Stimulated activated naive CD8-positive, alpha-beta T cell treated with anti-CD3 and anti-CD28 coated beads, Interleukin-15, amount 100 ng/mL, for 72 hours (primary cell): ENCODE measurements around the gene TBX6.
"Not testable (repeated sequence)": the region's sequence is repeated elsewhere in the genome, so short reads cannot be mapped to it uniquely, and the experiment has no call there.

Experiments
- ATAC-seq: fragments of 150-1000 bp; cut with Tn5 transposase; 2 replicates; pipeline ENCODE4 v1.10.0; 2021; ENCODE audit warnings: mild to moderate bottlenecking, moderate library complexity
- DNase-seq, 2 donors: peaks; one replicate each; pipeline ENCODE4 v3.0.0; 2021 to 2022
- H3K27ac Mint-ChIP-seq, 2 donors: one replicate each; pipeline ENCODE4 v1.8.0; 2022; ENCODE audit warnings: mild to moderate bottlenecking in 2 of 2, mixed read lengths in 2 of 2, moderate library complexity in 2 of 2
- H3K27me3 Mint-ChIP-seq: one replicate; pipeline ENCODE4 v1.8.0; 2022; ENCODE audit warnings: mixed read lengths
- H3K4me1 Mint-ChIP-seq: one replicate; pipeline ENCODE4 v1.8.0; 2022; ENCODE audit warnings: mild to moderate bottlenecking, mixed read lengths
- H3K4me3 Mint-ChIP-seq, 2 donors: one replicate each; pipeline ENCODE4 v1.8.0; 2022; ENCODE audit warnings: mild to moderate bottlenecking in 2 of 2, mixed read lengths in 2 of 2, moderate library complexity in 1 of 2
- H3K9me3 Mint-ChIP-seq, 2 donors: one replicate each; pipeline ENCODE4 v1.8.0; 2022; ENCODE audit warnings: mixed read lengths in 2 of 2

Gene TBX6, protein sequence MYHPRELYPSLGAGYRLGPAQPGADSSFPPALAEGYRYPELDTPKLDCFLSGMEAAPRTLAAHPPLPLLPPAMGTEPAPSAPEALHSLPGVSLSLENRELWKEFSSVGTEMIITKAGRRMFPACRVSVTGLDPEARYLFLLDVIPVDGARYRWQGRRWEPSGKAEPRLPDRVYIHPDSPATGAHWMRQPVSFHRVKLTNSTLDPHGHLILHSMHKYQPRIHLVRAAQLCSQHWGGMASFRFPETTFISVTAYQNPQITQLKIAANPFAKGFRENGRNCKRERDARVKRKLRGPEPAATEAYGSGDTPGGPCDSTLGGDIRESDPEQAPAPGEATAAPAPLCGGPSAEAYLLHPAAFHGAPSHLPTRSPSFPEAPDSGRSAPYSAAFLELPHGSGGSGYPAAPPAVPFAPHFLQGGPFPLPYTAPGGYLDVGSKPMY

DNA sequence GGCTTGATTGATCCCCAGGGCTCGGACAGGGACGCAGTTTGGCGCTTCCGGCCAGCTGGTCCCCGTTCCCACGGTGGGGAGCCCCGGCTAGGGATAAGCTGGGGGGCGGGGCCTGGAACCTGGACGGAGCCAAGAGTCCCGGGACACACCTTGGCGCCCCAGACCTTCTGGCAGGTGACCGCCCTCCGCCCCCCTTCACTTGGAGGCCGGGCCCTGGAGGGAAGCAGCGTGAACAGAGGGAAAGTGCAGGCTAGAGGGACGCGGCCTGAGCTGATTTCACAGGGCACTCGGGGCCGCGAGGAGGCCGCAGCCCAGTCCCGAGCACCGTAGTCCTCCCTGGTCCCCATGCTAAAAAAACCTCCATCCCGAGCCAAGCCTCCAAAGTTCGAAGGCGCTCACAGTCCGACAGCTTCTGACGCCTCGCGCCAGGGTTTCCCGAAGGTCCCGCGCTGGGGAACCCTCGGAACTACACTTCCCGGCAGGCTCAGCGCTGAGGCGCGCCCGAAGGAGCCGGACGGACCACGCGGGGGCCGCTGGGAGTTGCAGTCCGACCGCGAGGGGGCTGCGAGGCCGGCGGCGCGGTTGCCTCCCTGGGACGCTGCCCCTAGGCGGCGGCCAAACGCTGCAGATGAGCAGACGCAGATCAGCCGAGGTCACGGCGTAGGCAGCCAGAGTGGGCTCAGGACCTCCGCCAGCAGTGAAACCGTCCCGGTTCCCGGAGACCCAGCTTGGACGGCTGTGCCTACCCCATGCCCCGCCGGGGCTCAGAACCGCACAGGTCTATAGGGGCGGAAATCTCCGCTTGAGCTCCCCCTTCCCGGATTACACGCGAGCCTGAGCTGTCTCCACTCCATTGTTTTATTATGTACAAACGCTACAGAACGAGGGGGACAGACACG is at the start of gene TBX6:
Gene TBX6 (minus strand): TSS at position 451 of the 899 bp plus-strand sequence. CDS start 731 bp downstream, outside the sequence.
- Mint-ChIP-seq H3K27ac (peak within 1 kb of the TSS; percentile 92 to 95), H3K27me3 (no peaks in the 10 kb centered on the region), H3K9me3 (peaks cover 3% of the 10 kb centered on the region in 2 donors), H3K4me1 (peaks cover 70% of the 10 kb centered on the region), H3K4me3 (peak within 1 kb of the TSS; percentile 90 to 94)
- DNase-seq (peak; percentile 96), ATAC-seq (peak; percentile 85)

DNA sequence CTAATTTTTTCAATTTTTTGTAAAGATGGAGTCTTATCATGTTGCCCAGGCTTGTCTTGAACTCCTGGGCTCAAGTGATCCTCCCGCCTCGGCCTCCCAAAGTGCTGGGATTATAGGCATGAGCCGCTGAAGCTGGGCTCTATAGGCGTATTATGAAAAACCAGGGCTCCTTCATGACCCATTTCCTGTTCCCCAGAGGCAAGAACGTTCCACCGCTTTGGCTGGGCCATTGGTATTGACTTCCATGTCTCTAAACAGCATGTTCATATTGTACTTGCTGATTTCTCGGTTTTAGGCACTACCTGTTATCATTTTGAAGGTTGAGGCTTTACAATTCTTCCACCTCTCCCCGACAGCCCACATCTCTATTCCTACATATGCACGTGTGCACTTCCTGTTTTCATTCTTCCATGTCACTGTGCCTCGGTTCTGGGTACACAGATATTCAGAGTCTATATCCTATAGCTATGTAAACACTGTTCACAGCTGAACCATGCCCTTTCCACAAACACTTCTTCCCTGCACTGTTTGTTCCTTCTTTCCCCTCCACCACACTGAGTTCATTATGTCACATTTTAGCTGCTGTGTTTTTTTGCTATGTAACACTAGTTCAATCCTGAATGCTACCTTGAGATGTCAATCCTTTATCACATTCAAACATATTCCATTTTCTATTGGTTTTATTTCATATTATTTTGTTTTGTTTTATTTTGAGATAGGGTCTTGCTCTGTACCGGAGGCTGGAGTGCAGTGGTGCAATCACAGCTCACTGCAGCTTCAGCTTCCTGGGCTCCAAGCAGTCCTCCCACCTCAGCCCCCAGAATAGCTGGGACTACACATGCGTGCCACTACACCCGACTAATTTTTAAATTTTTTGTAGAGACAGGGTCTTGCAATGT is 48.1 kb upstream of the TBX6 start:
- ATAC-seq (no peak), DNase-seq (no peak)
- no peaks in the 10 kb centered on the region for H3K9me3 Mint-ChIP-seq
- peaks cover 35% of the 10 kb centered on the region for H3K4me1 Mint-ChIP-seq
- peak overlapping the region; percentile 64 to 81 for H3K27ac Mint-ChIP-seq
- H3K27me3 Mint-ChIP-seq, result no peaks in the 10 kb centered on the region
- peak overlapping the region; percentile 14 to 21 for H3K4me3 Mint-ChIP-seq

DNA sequence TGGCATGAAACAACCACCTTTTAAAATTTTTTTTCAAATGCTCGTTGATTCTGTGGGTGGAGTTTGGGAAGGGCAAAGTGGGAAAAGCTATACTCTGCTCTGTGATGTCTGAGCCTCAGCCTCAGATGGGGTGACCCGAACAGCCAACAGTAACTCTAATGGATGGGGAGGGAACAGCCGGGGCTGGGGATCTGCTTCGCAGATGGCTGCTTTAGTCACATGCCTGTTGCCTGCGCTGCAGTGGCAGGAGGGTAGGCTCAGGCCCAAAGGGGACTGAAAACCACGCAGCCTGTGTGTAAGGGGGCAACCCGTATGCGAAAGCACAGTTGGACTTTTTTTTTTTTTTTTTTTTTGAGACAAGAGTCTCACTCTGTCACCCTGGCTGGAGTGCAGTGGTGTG is 46.2 kb upstream of the TBX6 start:
- H3K4me3 Mint-ChIP-seq, result no peak overlapping the region

DNA sequence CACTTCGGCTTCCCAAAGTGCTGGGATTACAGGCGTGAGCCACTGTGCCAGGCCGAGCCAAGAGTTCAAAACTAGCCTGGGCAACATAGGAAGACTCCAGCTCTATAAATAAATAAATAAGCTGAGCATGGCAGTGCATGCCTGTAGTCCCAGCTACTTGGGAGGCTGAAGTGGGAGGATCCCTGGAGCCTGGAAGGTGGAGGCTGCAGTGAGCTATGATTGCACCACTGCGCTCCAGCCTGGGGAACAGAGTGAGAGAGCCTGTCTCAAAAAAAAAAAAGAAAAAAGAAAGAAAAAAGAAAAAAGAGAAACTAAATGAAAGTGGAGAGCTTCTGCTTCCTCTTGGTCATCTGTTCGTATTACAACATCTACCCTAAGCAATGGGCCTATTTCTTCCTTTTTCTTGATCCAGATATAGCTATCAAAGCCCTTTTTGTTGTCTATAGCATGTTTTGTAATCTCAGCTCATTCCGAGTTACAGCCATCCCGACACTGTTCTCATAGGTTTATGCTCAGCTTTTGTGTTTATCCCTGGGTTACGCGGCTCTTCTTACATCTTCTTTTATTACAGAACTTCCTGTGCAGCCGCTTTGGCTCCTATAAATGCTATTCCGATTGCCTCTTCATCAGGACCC is 45.4 kb upstream of the TBX6 start:
- no peak for DNase-seq
- Mint-ChIP-seq H3K4me3 (no peak overlapping the region), H3K9me3 (no peaks in the 10 kb centered on the region)

More for the DNA sequence above, 46.2 kb upstream of the TBX6 start:
- peaks cover 26% of the 10 kb centered on the region for H3K4me1 Mint-ChIP-seq
- no peaks in the 10 kb centered on the region for H3K27me3 Mint-ChIP-seq
- no peak for ATAC-seq
- DNase-seq, result no peak
- H3K27ac Mint-ChIP-seq, result no peak overlapping the region
- no peaks in the 10 kb centered on the region for H3K9me3 Mint-ChIP-seq

DNA sequence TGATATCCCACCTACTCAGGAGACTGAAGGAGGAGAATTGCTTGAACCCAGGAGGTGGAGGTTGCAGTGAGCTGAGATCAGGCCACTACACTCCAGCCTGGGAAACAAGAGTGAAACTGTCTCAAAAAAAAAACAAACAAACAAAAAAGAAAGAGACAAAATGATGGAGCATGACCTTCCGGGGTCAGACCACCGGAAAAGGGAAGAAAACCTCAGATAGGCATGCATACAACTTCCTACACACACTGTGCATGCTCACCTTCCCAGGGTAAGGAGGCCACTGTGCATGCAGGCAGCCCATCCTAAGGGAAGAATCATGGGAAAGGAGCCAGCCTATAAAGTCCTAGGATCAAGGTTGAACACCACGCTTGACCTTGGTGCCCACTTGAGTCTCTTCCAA is 40.9 kb upstream of the TBX6 start:
- H3K9me3 Mint-ChIP-seq, result no peaks in the 10 kb centered on the region
- no peaks in the 10 kb centered on the region for H3K4me1 Mint-ChIP-seq
- no peaks in the 10 kb centered on the region for H3K27me3 Mint-ChIP-seq
- no peak overlapping the region for H3K27ac Mint-ChIP-seq
- DNase-seq (no peak), ATAC-seq (no peak)
- H3K4me3 Mint-ChIP-seq, result no peak overlapping the region

More for the DNA sequence above, 45.4 kb upstream of the TBX6 start:
- Mint-ChIP-seq H3K27ac (no peak overlapping the region), H3K27me3 (no peaks in the 10 kb centered on the region), H3K4me1 (peaks cover 22% of the 10 kb centered on the region)
- ATAC-seq, result no peak

DNA sequence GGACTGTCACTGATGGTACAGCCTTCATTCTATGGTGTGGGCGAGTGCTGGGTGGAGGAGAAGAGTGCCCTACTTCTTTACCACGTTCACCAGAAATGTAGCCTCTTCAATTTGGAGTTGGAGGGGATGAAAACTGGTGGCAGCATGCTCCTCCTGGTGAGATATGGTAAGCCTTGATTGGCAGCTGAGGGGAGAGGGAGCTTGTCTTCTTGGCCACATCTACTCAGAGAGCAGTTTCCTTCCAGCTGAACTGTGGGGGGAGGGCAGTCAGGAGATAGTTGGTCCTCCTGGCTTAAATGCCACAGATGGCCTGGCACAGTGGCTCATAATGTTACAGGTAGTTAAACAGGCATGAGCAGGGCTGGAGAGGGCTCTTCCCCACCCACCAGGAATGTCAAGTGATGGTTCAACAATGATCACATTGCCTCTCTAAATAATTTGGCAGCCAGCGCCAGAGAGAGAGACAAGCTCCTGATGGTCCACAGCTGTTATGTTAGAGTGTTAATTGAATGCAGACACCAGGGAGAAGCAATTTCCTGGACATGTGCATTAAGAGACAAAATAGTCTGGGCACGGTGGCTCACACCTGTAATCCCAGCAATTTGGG is 40.2 kb upstream of the TBX6 start:
- H3K27ac Mint-ChIP-seq, result no peak overlapping the region
- no peaks in the 10 kb centered on the region for H3K4me1 Mint-ChIP-seq
- DNase-seq, result no peak
- H3K4me3 Mint-ChIP-seq, result no peak overlapping the region
- ATAC-seq, result no peak
- H3K27me3 Mint-ChIP-seq, result no peaks in the 10 kb centered on the region
- H3K9me3 Mint-ChIP-seq, result no peaks in the 10 kb centered on the region

DNA sequence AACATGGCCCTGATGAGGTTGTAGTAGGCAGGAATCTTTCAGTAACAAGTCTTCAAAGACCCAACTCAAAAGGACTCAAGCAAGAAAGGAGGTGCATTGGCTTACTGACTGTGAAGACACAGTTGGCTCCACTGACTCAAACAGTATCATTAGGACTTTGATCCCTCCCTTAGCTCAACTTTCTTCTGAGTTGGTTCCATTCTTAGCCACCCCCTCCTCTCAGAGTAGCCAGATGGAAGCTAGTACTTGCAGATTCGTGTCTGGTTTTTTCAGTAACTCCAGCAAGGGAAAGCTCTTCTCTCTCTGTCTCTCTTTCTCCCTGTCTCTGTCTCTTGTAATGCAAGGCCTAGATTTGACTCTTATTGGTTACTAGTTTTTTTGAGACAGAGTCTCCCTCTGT is 36.3 kb upstream of the TBX6 start:
- Mint-ChIP-seq H3K4me3 (no peak overlapping the region), H3K4me1 (peaks cover 7% of the 10 kb centered on the region), H3K9me3 (no peaks in the 10 kb centered on the region), H3K27me3 (no peaks in the 10 kb centered on the region), H3K27ac (no peak overlapping the region)
- no peak for ATAC-seq
- no peak for DNase-seq

DNA sequence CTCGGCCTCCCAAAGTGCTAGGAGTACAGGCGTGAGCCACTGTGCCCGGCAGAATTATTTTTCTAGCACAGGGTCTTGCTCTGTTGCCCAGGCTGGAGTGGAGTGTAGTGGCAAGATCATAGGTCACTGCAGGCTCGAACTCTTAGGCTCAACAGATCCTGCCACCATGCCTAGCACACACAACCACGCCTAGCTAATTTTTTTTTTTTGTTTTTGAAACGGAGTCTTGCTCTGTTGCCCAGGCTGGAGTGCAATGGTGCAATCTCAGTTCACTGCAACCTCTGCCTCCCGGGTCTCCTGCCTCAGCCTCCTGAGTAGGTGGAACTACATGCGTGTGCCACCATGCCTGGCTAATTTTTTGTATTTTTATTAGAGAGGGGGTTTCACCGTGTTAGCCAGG is 34.0 kb upstream of the TBX6 start:
- H3K4me3 Mint-ChIP-seq, H3K9me3 Mint-ChIP-seq, DNase-seq, H3K27ac Mint-ChIP-seq, ATAC-seq, H3K27me3 Mint-ChIP-seq: not testable (repeated sequence)
- H3K4me1 Mint-ChIP-seq, result peaks cover 28% of the 10 kb centered on the region

DNA sequence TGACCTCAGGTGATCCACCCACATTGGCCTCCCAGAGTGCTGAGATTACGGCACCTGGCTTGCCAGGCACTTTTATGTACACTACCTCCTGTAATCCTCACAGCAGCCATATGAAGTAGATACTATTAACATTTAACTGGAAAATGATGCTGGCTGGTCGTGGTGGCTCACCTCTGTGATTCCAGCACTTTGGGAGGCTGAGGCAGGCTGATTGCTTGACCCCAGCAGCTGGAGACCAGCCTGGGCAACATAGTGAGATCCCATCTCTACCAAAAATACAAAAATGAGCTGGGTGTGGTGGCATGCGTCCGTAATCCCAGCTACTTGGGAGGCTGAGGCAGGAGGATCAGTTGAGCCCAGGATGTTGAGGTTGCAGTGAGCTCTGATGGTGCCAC is 33.3 kb upstream of the TBX6 start:
- Mint-ChIP-seq H3K4me1 (peaks cover 35% of the 10 kb centered on the region), H3K4me3 (no peak overlapping the region), H3K27me3 (no peaks in the 10 kb centered on the region), H3K9me3 (no peaks in the 10 kb centered on the region), H3K27ac (no peak overlapping the region)
- DNase-seq, result no peak
- ATAC-seq, result no peak

DNA sequence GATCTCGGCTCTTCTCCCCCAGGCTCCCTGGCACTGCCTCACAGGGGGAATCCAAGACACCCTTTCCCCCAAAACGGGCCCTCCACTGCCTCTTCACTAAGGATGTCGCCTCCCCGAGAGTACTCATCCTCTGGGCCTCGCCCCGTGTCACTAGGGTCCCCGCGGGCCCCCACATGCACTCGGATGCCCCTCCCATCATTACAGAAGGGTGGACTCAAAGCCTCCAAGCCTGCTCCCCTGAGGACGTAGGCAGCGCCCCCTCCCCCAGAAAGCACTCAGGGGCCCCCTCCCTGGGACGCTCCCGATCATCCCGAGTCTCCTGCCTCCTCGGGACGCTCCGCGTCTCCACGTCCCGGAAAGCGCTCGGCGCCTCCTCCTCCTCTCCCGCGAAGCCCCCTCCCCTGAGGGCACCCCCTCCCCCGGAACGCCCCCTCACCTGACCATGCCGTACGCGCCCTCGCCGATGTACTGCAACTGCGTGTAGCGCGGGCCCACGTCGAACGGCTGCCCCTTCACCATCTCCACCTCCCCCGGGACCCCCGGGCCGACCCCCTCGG is 31.0 kb upstream of the TBX6 start:
- H3K9me3 Mint-ChIP-seq, result no peaks in the 10 kb centered on the region
- peak overlapping the region; percentile 90 to 91 for H3K4me3 Mint-ChIP-seq
- H3K4me1 Mint-ChIP-seq, result peaks cover 43% of the 10 kb centered on the region
- ATAC-seq, result peak; percentile 49
- H3K27me3 Mint-ChIP-seq, result no peaks in the 10 kb centered on the region
- peak overlapping the region; percentile 93 to 97 for H3K27ac Mint-ChIP-seq
- DNase-seq, result peak in 1 of 2 donors; percentile 23

DNA sequence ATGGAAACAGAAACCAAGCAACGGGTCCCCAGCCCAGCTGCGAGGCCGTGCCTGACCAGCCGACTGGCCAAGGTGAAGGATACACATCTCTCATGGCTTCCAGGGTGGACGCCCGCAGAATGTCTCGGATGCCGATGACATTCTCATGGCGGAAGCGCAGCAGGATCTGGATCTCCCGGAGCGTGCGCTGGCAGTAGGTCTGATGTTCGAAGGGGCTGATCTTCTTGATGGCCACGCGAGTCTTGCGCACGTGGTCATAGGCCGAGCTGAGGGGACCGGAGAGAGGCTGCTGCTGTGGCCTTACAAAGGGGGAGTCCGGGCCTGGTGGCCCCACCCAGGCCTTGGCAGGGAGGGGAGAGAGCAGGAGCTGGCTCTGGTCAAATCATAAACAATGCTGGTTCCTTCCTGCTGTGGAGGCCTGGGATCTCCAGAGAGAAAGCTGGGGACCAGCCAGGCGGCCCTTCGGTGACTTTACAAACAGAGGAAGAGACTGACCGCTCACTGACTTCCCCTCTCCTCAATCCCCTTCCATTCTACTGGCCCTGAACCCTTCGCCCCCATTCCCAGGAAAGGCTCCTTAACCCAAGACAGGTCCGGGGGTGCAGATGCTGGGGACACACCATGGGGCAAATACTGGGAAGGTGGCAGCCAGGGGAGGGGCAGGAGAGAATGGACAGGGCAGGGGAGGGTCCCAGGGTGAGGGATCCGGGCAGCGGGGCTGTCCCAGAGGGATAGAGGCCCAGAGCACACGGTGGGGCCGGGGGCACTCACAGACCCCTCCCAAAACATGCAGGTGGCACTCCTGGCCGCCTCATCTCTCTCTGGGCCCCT is 30.2 kb upstream of the TBX6 start:
- Mint-ChIP-seq H3K27me3 (no peaks in the 10 kb centered on the region), H3K9me3 (no peaks in the 10 kb centered on the region), H3K4me3 (peak overlapping the region; percentile 90 to 91), H3K27ac (peak overlapping the region; percentile 63 to 90), H3K4me1 (peaks cover 43% of the 10 kb centered on the region)
- ATAC-seq (no peak), DNase-seq (no peak)

DNA sequence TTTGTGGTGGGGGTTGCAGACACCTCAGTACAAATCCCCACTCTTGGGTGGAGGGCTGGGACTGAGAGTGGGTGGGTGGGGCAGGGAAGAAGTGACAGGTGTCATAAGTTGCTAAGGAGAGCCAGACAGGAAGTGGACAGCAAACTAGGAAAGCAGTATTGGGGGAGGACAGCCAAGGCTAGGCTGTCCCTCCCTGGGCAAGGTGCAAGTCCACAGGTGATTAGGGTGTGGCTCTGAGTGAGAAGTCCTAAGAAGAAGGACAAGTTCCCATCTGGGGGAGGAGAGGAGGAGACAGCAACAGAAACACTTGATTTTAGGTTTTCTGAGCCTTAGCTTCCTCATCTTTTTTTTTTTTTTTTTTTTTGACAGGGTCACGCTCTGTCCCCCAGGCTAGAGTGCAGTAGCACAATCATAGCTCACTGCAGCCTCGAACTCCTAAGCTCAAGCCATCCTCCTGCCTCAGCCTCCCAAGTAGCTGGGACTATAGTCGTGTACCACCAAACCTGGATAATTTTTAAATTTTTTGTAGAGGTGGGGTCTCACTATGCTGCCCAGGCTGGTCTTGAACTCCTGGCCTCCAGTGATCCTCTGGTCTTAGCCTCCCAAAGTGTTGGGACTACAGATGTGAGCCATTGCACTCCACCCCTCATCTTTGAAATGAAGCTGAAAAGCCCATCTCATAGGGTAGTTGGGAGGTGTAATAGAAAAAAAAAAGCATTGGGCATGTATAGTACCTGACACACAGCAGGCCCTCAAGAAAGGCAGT is 28.8 kb upstream of the TBX6 start:
- Mint-ChIP-seq H3K4me1 (peaks cover 46% of the 10 kb centered on the region), H3K27me3 (no peaks in the 10 kb centered on the region), H3K27ac (no peak overlapping the region), H3K9me3 (no peaks in the 10 kb centered on the region), H3K4me3 (peak overlapping the region in 1 of 2 donors; percentile 8)
- no peak for DNase-seq
- no peak for ATAC-seq

DNA sequence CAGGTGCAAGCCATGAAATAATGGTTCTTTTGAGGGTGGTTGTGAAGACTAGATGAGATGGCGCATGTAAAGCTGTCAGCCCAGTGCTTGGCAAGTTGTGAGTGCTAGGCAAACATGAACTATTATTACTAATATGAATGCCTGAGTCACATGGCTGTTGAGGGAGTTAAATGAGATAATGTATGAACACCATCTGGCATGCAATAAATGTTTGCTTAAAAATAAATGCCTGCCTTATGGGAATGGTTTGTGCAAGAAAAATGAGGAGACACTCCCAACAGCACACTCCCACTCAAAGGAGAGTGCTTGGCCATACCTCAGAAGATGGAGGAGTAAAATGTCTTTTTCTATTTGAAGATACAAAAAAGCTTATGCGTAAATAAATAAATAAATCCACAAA is 27.7 kb upstream of the TBX6 start:
- Mint-ChIP-seq H3K4me1 (peaks cover 55% of the 10 kb centered on the region), H3K27me3 (no peaks in the 10 kb centered on the region), H3K27ac (no peak overlapping the region), H3K9me3 (no peaks in the 10 kb centered on the region), H3K4me3 (no peak overlapping the region)
- DNase-seq (no peak), ATAC-seq (no peak)
